Psoas muscle (tissue), 8 donors: ENCODE data around the gene PRTN3. TPM values are rescaled to one million over a fixed set of nuclear protein-coding genes. Genes with fewer than 3 reads are reported as not detected.
A peak's percentile ranks its signal among the peaks of the same experiment; 100 is the strongest.

Source experiments
- ATAC-seq, 4 donors: fragments of 200-7000 bp; cut with Tn5 transposase; one replicate each; pipeline ENCODE4 v1.9.1; 2020; ENCODE audit warnings: moderate library complexity in 3 of 4, mild to moderate bottlenecking in 2 of 4
- DNase-seq, 2 donors: peaks; one replicate each; pipeline ENCODE4 v3.0.0-alpha.2; 2020
- H3K27ac ChIP-seq: fragments of 200-600 bp; one replicate; pipeline ENCODE4 v1.8.0; 2022
- H3K27me3 ChIP-seq, 3 donors: fragments of 200-600 bp in 1 of 3; one replicate each; pipeline versions ENCODE4 v1.6.1 to v1.8.0; 2013 to 2022; ENCODE audit warnings: low read length in 2 of 3, mild to moderate bottlenecking in 2 of 3, moderate library complexity in 1 of 3; ENCODE audit not compliant: insufficient read depth in 3 of 3
- H3K36me3 ChIP-seq, 2 donors: fragments of 200-600 bp in 1 of 2; one replicate each; pipeline versions ENCODE4 v1.6.1 to v1.8.0; 2013 to 2022; ENCODE audit warnings: low read depth in 1 of 2, mild to moderate bottlenecking in 1 of 2, moderate library complexity in 1 of 2; ENCODE audit not compliant: insufficient read depth in 1 of 2
- H3K4me1 ChIP-seq: fragments of 200-600 bp; one replicate; pipeline ENCODE4 v1.8.0; 2022
- H3K4me3 ChIP-seq: fragments of 200-600 bp; one replicate; pipeline ENCODE4 v1.8.0; 2022; ENCODE audit warnings: mild to moderate bottlenecking
- H3K9me3 ChIP-seq: fragments of 200-600 bp; one replicate; pipeline ENCODE4 v1.8.0; 2022
- CTCF ChIP-seq: fragments of 200-600 bp; IDR thresholded peaks from one replicate; pipeline ENCODE4 v1.8.0; 2022; ENCODE audit warnings: antibody characterized with exemption
- WGBS, 3 donors: extraction: QIAGEN DNeasy Blood & Tissue Kit; methylation state at CpG; one replicate each; pipeline versions ENCODE4 v1.1.6 to v1.1.7; 2013; 5-methylcytosine and 5-hydroxymethylcytosine counted together
- intact Hi-C, 2 donors: fragments of 100-400 bp; cut with DNase I; formaldehyde crosslinking; loops; one replicate each; pipeline versions ENCODE4 v1.11.0 to v1.14.2; 2022
- polyA plus RNA-seq, 3 donors: library from polyadenylated mRNA; stranded (reverse); fragments of 200-250 nt; gene quantifications; one replicate each; pipeline ENCODE4 v1.2.3, GENCODE V29; 2013
- total RNA-seq, 4 donors: library from RNA; stranded (reverse); fragmentation: NEBNext Ultra II Directional in 2 of 4; extraction: Animal tissue kit (Norgen Biotek cat#: 25700) in 2 of 4; gene quantifications; one replicate each; pipeline versions ENCODE4 v1.2.1 to v1.2.4, GENCODE V29; 2021 to 2023
- donor health status: healthy with polysubstance abuse.
- donor health status: DM: no; HTN: no; CAD: no; lungs with moderate emphysema.
- donor health status: Bipolar disorder and iron deficiency.
- donor health status: healthy.
- donor health status: DM: yes; HTN: yes; CAD: no.
- donor health status: DM: no; HTN: no; CAD: no.
- donor health status: DM: no; HTN: no; CAD: no.
- donor health status: DM: yes; HTN: yes; CAD: no.

The PRTN3 gene
- total and polyA plus RNA-seq, 7 donors, result 0.04 to 0.34 (median 0.14) TPM; not detected in 3

- no peak for ATAC-seq
- H3K4me3 ChIP-seq, result no peak overlapping the region
- peak in 1 of 2 donors; percentile 43 for DNase-seq
- H3K36me3 ChIP-seq, result peaks cover 9 to 92% of the 10 kb centered on the region in 2 donors
- WGBS, 3 donors, result 95% methylated on average over 58 to 64 of the region's 64 CpGs
- no peaks in the 10 kb centered on the region for H3K9me3 ChIP-seq
- no peaks in the 10 kb centered on the region for H3K27me3 ChIP-seq
- TF ChIP-seq CTCF, result no peak
- no peaks in the 10 kb centered on the region for H3K4me1 ChIP-seq
- intact Hi-C loops, result no loop called here
- no peak overlapping the region for H3K27ac ChIP-seq
These were observed 44.9 kb downstream of the PRTN3 start for GRCh38 chr19:885536-886224.

GRCh38 chr19:887072-887471 lies 46.3 kb downstream of the PRTN3 start:
- Histone ChIP-seq H3K36me3 (peaks cover 9 to 82% of the 10 kb centered on the region in 2 donors), H3K27ac (no peak overlapping the region), H3K4me3 (no peak overlapping the region), H3K9me3 (no peaks in the 10 kb centered on the region), H3K4me1 (no peaks in the 10 kb centered on the region), H3K27me3 (no peaks in the 10 kb centered on the region)
- no peak for TF ChIP-seq CTCF
- intact Hi-C loops, result no loop called here
- 83 to 85% (median 84%) methylated on average over 16 of the region's 16 CpGs for WGBS, 3 donors
- no peak for DNase-seq
- ATAC-seq, result no peak

- Histone ChIP-seq H3K27me3 (no peaks in the 10 kb centered on the region), H3K9me3 (no peaks in the 10 kb centered on the region), H3K4me1 (no peaks in the 10 kb centered on the region), H3K36me3 (peaks cover 9 to 77% of the 10 kb centered on the region in 2 donors), H3K4me3 (no peak overlapping the region), H3K27ac (no peak overlapping the region)
- DNase-seq (no peak), ATAC-seq (no peak)
- TF ChIP-seq CTCF, result no peak
- intact Hi-C loops, result no loop called here
- 93 to 95% (median 95%) methylated on average over 10 of the region's 10 CpGs for WGBS, 3 donors
These were observed 46.8 kb downstream of the PRTN3 start for GRCh38 chr19:887599-887998.

GRCh38 chr19:888581-889385 lies 48.0 kb downstream of the PRTN3 start:
- no peaks in the 10 kb centered on the region for H3K4me1 ChIP-seq
- no peak overlapping the region for H3K4me3 ChIP-seq
- DNase-seq, result peak in 1 of 2 donors; percentile 42
- WGBS, 3 donors, result 87 to 92% (median 90%) methylated on average over 30 of the region's 30 CpGs
- H3K27ac ChIP-seq, result no peak overlapping the region
- no peaks in the 10 kb centered on the region for H3K9me3 ChIP-seq
- no peaks in the 10 kb centered on the region for H3K27me3 ChIP-seq
- H3K36me3 ChIP-seq, result peaks cover 9 to 69% of the 10 kb centered on the region in 2 donors
- intact Hi-C loops, result no loop called here
- ATAC-seq, result no peak
- TF ChIP-seq CTCF, result no peak
